ENCODE measurements around the gene CELF4.

DNA sequence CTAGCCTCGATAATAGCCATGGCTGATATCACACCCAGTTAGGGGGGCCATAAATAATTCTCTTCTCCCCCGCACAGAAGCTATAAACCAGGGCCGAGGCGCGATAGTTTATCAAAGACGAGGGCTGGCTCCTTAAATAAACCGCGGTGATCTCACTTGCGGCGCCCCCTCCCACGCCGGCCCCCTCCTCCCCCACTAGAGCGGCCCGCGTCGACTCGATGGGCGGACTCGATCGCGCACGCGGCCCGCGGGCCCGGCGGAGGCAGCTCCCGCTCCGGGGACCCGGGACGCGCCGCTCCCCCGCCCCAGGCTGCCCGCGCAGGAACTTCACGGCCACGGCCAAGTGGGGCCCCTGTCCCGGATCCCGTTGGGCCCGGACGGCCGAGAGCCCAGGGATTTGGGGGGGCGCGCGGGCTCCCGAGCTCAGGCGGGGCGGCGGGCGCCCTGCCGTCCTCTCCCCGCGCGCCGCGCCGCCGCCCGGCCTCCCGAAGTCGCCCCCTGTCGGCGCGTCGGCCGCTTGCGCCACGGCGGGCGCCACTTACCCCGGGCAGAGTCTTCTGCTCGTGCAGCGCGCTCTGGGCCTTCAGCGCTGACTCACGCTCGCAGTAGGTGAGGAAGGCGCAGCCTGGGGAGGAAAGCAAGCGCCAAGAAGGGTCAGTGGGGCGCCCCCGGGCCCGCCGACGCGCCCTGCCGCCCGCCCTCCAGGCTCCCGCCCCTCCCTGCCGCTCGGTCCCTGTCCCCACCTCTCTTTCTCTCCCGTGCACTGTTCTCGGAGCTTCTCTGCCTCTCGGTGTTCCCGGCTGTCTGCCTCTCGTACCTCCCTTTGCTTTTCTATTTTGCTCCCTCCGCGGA is 80.4 kb downstream of the CELF4 start:
- no peak for TF ChIP-seq POLR2A (IDR thresholded peaks at IDR 0.05; ENCODE audit: low read depth, low read length)
- TF ChIP-seq, protein P1, sequence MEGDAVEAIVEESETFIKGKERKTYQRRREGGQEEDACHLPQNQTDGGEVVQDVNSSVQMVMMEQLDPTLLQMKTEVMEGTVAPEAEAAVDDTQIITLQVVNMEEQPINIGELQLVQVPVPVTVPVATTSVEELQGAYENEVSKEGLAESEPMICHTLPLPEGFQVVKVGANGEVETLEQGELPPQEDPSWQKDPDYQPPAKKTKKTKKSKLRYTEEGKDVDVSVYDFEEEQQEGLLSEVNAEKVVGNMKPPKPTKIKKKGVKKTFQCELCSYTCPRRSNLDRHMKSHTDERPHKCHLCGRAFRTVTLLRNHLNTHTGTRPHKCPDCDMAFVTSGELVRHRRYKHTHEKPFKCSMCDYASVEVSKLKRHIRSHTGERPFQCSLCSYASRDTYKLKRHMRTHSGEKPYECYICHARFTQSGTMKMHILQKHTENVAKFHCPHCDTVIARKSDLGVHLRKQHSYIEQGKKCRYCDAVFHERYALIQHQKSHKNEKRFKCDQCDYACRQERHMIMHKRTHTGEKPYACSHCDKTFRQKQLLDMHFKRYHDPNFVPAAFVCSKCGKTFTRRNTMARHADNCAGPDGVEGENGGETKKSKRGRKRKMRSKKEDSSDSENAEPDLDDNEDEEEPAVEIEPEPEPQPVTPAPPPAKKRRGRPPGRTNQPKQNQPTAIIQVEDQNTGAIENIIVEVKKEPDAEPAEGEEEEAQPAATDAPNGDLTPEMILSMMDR (conservative IDR thresholded peaks at IDR 0.05; ENCODE audit: low read depth, low read length), result peak; percentile 32; the same call in 1 of the 2 replicates
- no peak for TF ChIP-seq SMC3 (IDR thresholded peaks at IDR 0.05; ENCODE audit: low read depth, low read length)
- no peak for TF ChIP-seq CHD1 (IDR thresholded peaks at IDR 0.05; ENCODE audit: low read depth, low read length)
- TF ChIP-seq RFX5 (IDR thresholded peaks at IDR 0.05; ENCODE audit: low read depth, low read length), result no peak
- no peak for TF ChIP-seq MAZ (IDR thresholded peaks at IDR 0.05; ENCODE audit: borderline replicate concordance, low read depth, low read length)
- TF ChIP-seq, protein P2, sequence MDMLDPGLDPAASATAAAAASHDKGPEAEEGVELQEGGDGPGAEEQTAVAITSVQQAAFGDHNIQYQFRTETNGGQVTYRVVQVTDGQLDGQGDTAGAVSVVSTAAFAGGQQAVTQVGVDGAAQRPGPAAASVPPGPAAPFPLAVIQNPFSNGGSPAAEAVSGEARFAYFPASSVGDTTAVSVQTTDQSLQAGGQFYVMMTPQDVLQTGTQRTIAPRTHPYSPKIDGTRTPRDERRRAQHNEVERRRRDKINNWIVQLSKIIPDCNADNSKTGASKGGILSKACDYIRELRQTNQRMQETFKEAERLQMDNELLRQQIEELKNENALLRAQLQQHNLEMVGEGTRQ (IDR thresholded peaks at IDR 0.05; ENCODE audit: low read depth, low read length), result no peak
- TF ChIP-seq CEBPB (IDR thresholded peaks at IDR 0.05; ENCODE audit: low read depth, low read length), result no peak
- TF ChIP-seq MAFK (IDR thresholded peaks at IDR 0.05; ENCODE audit: low read depth, low read length), result no peak
- no peak for TF ChIP-seq RAD21 (IDR thresholded peaks at IDR 0.05; ENCODE audit: low read length)
- no peak for TF ChIP-seq RCOR1 (IDR thresholded peaks at IDR 0.05; ENCODE audit: insufficient replicate concordance, low read length)
- TF ChIP-seq NFE2L2 (IDR thresholded peaks at IDR 0.05; ENCODE audit: low read depth, low read length), result no peak
- TF ChIP-seq BHLHE40 (IDR thresholded peaks at IDR 0.05; ENCODE audit: low read depth, low read length), result no peak
- no peak for TF ChIP-seq MXI1 (IDR thresholded peaks at IDR 0.05; ENCODE audit: borderline replicate concordance, low read depth, low read length)
